ENCODE results near the gene SIMC1.
A peak's percentile ranks its signal among the peaks of the same experiment; 100 is the strongest.

SIMC1 gene

GRCh38 chr5:176364765-176365350 is 126.6 kb downstream of the SIMC1 start:
- no peak for DNase-seq (ENCODE audit: low spot score)

- DNase-seq (ENCODE audit: low spot score) = no peak
Measured at GRCh38 chr5:176365351-176366231, 127.4 kb downstream of the SIMC1 start, which contains the start of gene ARL10. ARL10 (plus strand) TSS chr5:176365487; CDS start chr5:176365564, 77 bp downstream.

- no peak for DNase-seq (ENCODE audit: low spot score)
Measured at GRCh38 chr5:176366232-176366894, 128.1 kb downstream of the SIMC1 start.

- no peak for DNase-seq (ENCODE audit: low spot score)
Measured at GRCh38 chr5:176368726-176369125, 130.5 kb downstream of the SIMC1 start.

GRCh38 chr5:176369934-176370711 is 131.9 kb downstream of the SIMC1 start:
- DNase-seq (ENCODE audit: low spot score) = no peak

GRCh38 chr5:176371621-176372539 is 133.7 kb downstream of the SIMC1 start:
- no peak for DNase-seq (ENCODE audit: low spot score)

- no peak for DNase-seq (ENCODE audit: low spot score)
Measured at GRCh38 chr5:176373100-176373818, 135.0 kb downstream of the SIMC1 start.

- DNase-seq (ENCODE audit: low spot score) = no peak
Measured at GRCh38 chr5:176379881-176380280, 141.7 kb downstream of the SIMC1 start.

GRCh38 chr5:176381423-176381822 is 143.2 kb downstream of the SIMC1 start:
- no peak for DNase-seq (ENCODE audit: low spot score)

- DNase-seq (ENCODE audit: low spot score) = no peak
Measured at GRCh38 chr5:176381979-176382378, 143.8 kb downstream of the SIMC1 start.

GRCh38 chr5:176382721-176383120 is 144.5 kb downstream of the SIMC1 start:
- DNase-seq (ENCODE audit: low spot score) = no peak

GRCh38 chr5:176383248-176383905 is 145.2 kb downstream of the SIMC1 start:
- DNase-seq (ENCODE audit: low spot score) = no peak

- no peak for DNase-seq (ENCODE audit: low spot score)
Measured at GRCh38 chr5:176383961-176384360, 145.7 kb downstream of the SIMC1 start.

GRCh38 chr5:176384366-176384930 is 146.2 kb downstream of the SIMC1 start:
- DNase-seq (ENCODE audit: low spot score) = no peak

GRCh38 chr5:176384991-176385390 is 146.8 kb downstream of the SIMC1 start:
- DNase-seq (ENCODE audit: low spot score) = no peak

- no peak for DNase-seq (ENCODE audit: low spot score)
Measured at GRCh38 chr5:176386491-176386890, 148.3 kb downstream of the SIMC1 start.

- peak; percentile 13 for DNase-seq (ENCODE audit: low spot score)
Measured at GRCh38 chr5:176387384-176387925, 149.2 kb downstream of the SIMC1 start.

- no peak for DNase-seq (ENCODE audit: low spot score)
Measured at GRCh38 chr5:176388003-176388443, 149.8 kb downstream of the SIMC1 start.

All from hematopoietic multipotent progenitor cell treated with erythropoietin and hydrocortisone succinate and interleukin-3 and kit ligand, for 17 days (in vitro differentiated cells).